HCT116 (cell line): ENCODE measurements around the gene EPC1. TPM values are rescaled to one million over a fixed set of nuclear protein-coding genes. Genes with fewer than 3 reads are reported as not detected.

Experiments used
- ATAC-seq: fragments of 200-7000 bp; cut with Tn5 transposase; 2 replicates; pipeline ENCODE4 v1.9.1; 2020; ENCODE audit warnings: mild to moderate bottlenecking, moderate library complexity
- BruUV-seq: library from RNA; stranded (reverse); fragments of 400-500 nt; replicated peaks from 2 replicates; lab custom pipeline; 2021; lab: Mats Ljungman, UMichigan
- CTCF ChIA-PET: fragments of 300-600 bp; sonication (Branson Sonifier 250); formaldehyde crosslinking; loops from one replicate; lab custom pipeline; 2021; ENCODE audit warnings: antibody characterized with exemption; lab: Charles Lee
- POLR2A ChIA-PET: fragments of 300-600, 350-600 bp; sonication (Branson Sonifier 250); formaldehyde crosslinking; loops from one replicate; lab custom pipeline; 2021; ENCODE audit warnings: antibody characterized with exemption; lab: Charles Lee
- RAD21 ChIA-PET, 2 experiments: fragments of 300-600 bp; sonication (Branson Sonifier 250); formaldehyde crosslinking; loops; one replicate each; lab custom pipeline; 2023; ENCODE audit warnings: low total read pairs in 2 of 2; ENCODE audit not compliant: uncharacterized antibody in 2 of 2, unreplicated experiment in 2 of 2, low non-redundant PET in 1 of 2; lab: Charles Lee
- DNase-seq: peaks from one replicate; pipeline ENCODE4 v3.0.0-alpha.2; 2010; ENCODE audit warnings: low read depth, low spot score
- H2AFZ ChIP-seq: fragments of 200-600 bp; shearing (Covaris generic), sonication (generic); 2 replicates; pipeline ENCODE4 v1.6.1; 2017; ENCODE audit warnings: low read depth, mixed run types, mixed read lengths, antibody characterized with exemption, low read length; ENCODE audit not compliant: poor library complexity, severe bottlenecking
- H3K27ac ChIP-seq: 2 replicates; pipeline ENCODE4 v1.5.1; 2012; ENCODE audit warnings: low read depth, low read length
- H3K27me3 ChIP-seq: fragments of 200-600 bp; sonication (generic); 2 replicates; pipeline ENCODE4 v1.6.1; 2016; ENCODE audit warnings: mixed run types, low read length, mixed read lengths; ENCODE audit not compliant: insufficient read depth
- H3K36me3 ChIP-seq, 2 experiments: fragments of 200-500 bp in 1 of 2; fragments of 200-600 bp in 1 of 2; sonication (Bioruptor generic) in 1 of 2; sonication (generic) in 1 of 2; 2 replicates each; pipeline versions ENCODE4 v1.5.1 to v1.6.1; 2014 to 2016; ENCODE audit warnings: low read length in 2 of 2, inconsistent platforms in 1 of 2, mixed read lengths in 1 of 2, mixed run types in 1 of 2; ENCODE audit not compliant: insufficient read depth in 2 of 2, control insufficient read depth in 1 of 2
- H3K4me1 ChIP-seq, 2 experiments: fragments of 200-600 bp in 1 of 2; sonication (generic) in 1 of 2; 2 replicates each; pipeline versions ENCODE4 v1.5.1 to v1.6.1; 2012 to 2017; ENCODE audit warnings: low read length in 2 of 2, inconsistent platforms in 1 of 2, mild to moderate bottlenecking in 1 of 2, mixed read lengths in 1 of 2, mixed run types in 1 of 2, moderate library complexity in 1 of 2; ENCODE audit not compliant: insufficient read depth in 2 of 2, control insufficient read depth in 1 of 2
- H3K4me2 ChIP-seq: fragments of 200-600 bp; sonication (generic); 2 replicates; pipeline ENCODE4 v1.6.1; 2017; ENCODE audit warnings: mixed run types, low read length, mixed read lengths
- H3K4me3 ChIP-seq, 2 experiments: fragments of 200-600 bp in 1 of 2; sonication (generic) in 1 of 2; replicated peaks in 1 of 2; 2 replicates each; pipeline ENCODE4 v1.5.1; 2011 to 2016; ENCODE audit warnings: low read length in 2 of 2, control low read depth in 1 of 2, low read depth in 1 of 2, mild to moderate bottlenecking in 1 of 2, mixed read lengths in 1 of 2, mixed run types in 1 of 2
- H3K79me2 ChIP-seq: fragments of 200-600 bp; sonication (generic); 2 replicates; pipeline ENCODE4 v1.6.1; 2017; ENCODE audit warnings: mild to moderate bottlenecking, mixed run types, low read length, moderate library complexity, mixed read lengths; ENCODE audit not compliant: insufficient read depth
- H3K9ac ChIP-seq: fragments of 200-600 bp; sonication (generic); 2 replicates; pipeline ENCODE4 v1.6.1; 2016; ENCODE audit warnings: low read length, mixed read lengths
- H3K9me2 ChIP-seq: fragments of 200-600 bp; sonication (generic), shearing (Covaris generic); 2 replicates; pipeline ENCODE4 v1.6.1; 2017; ENCODE audit warnings: mixed run types, mild to moderate bottlenecking, moderate library complexity; ENCODE audit not compliant: insufficient read depth
- H3K9me3 ChIP-seq, 2 experiments: fragments of 200-500 bp in 1 of 2; fragments of 200-600 bp in 1 of 2; sonication (Bioruptor generic) in 1 of 2; sonication (generic) in 1 of 2; 2 replicates each; pipeline ENCODE4 v1.6.1; 2014 to 2017; ENCODE audit warnings: low read length in 2 of 2, mixed read lengths in 2 of 2, inconsistent platforms in 1 of 2, low read depth in 1 of 2, mild to moderate bottlenecking in 1 of 2, mixed run types in 1 of 2, moderate library complexity in 1 of 2; ENCODE audit not compliant: control insufficient read depth in 1 of 2, insufficient read depth in 1 of 2
- H4K20me1 ChIP-seq: fragments of 200-600 bp; sonication (generic), shearing (Covaris generic); 2 replicates; pipeline ENCODE4 v1.6.1; 2017; ENCODE audit warnings: mixed run types, mild to moderate bottlenecking, moderate library complexity; ENCODE audit not compliant: insufficient read depth
- CBX3 ChIP-seq: IDR thresholded peaks from 2 replicates; pipeline ENCODE4 v1.6.1; 2012; ENCODE audit warnings: low read depth
- SIN3A ChIP-seq: IDR thresholded peaks from 2 replicates; pipeline ENCODE4 v1.6.1; 2012; ENCODE audit warnings: low read depth
- SP1 ChIP-seq: IDR thresholded peaks from 2 replicates; pipeline ENCODE4 v1.6.1; 2012; ENCODE audit warnings: low read depth
- SRF ChIP-seq: IDR thresholded peaks from 2 replicates; pipeline ENCODE4 v1.6.1; 2012; ENCODE audit warnings: low read depth
- intact Hi-C: fragments of 100-400 bp; cut with micrococcal nuclease; formaldehyde crosslinking; loops from 2 replicates; pipeline ENCODE4 v1.10.0; 2022
- total RNA-seq: library from RNA; stranded (reverse); gene quantifications from one replicate; pipeline ENCODE4 v1.2.1, GENCODE V29; 2021; ENCODE audit not compliant: unreplicated experiment
- TF ChIP-seq, protein P1 (sequence below), 3 experiments: fragments of 200-600 bp in 1 of 3; sonication (generic) in 1 of 3; IDR thresholded peaks in 2 of 3; conservative IDR thresholded peaks in 1 of 3; 2 replicates each; pipeline ENCODE4 v1.5.1; 2012 to 2017; ENCODE audit warnings: low read depth in 2 of 3, low read length in 2 of 3, antibody characterized with exemption in 1 of 3, borderline replicate concordance in 1 of 3, control low read depth in 1 of 3, mild to moderate bottlenecking in 1 of 3, mixed read lengths in 1 of 3, mixed run types in 1 of 3, moderate library complexity in 1 of 3; ENCODE audit not compliant: insufficient read depth in 1 of 3

EPC1 gene
- total RNA-seq, 1 experiment from 2014 or later: 20.1 TPM

DNA sequence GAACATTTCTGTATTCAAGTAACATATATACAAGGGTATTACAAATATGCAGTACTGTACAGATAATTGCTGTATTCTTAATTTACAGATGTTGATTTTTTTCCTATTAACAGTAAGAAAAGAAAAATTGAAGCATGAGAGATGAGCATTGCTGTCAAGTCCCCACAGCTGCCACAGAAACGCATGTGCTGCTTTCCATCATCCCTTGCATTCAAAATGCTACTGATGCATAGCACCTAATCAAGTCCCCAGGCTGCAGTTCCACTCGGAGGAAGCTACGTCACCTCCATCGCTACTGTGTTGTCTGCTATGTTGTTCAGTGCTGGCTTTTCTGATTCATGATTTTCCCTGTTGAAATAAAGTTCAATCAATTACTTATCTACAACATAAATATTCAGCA, 78.2 kb downstream of the EPC1 start:
- ChIA-PET POLR2A (no interaction called here), CTCF (no interaction called here), RAD21 (no interaction called here)
- H3K9me3 ChIP-seq: no peaks in the 10 kb centered on the region
- H3K9me2 ChIP-seq: no peaks in the 10 kb centered on the region
- no peak overlapping the region for H2AFZ ChIP-seq
- H3K36me3 ChIP-seq: peaks cover 17 to 20% of the 10 kb centered on the region in 2 experiments
- intact Hi-C loops: no loop called here
- no peak overlapping the region for H3K4me3 ChIP-seq
- no peaks in the 10 kb centered on the region for H3K27me3 ChIP-seq
- BruUV-seq: no TSS peak
- H3K9ac ChIP-seq: no peak overlapping the region
- H4K20me1 ChIP-seq: no peaks in the 10 kb centered on the region
- H3K4me1 ChIP-seq: no peaks in the 10 kb centered on the region
- no peaks in the 10 kb centered on the region for H3K79me2 ChIP-seq
- TF ChIP-seq, protein P1, sequence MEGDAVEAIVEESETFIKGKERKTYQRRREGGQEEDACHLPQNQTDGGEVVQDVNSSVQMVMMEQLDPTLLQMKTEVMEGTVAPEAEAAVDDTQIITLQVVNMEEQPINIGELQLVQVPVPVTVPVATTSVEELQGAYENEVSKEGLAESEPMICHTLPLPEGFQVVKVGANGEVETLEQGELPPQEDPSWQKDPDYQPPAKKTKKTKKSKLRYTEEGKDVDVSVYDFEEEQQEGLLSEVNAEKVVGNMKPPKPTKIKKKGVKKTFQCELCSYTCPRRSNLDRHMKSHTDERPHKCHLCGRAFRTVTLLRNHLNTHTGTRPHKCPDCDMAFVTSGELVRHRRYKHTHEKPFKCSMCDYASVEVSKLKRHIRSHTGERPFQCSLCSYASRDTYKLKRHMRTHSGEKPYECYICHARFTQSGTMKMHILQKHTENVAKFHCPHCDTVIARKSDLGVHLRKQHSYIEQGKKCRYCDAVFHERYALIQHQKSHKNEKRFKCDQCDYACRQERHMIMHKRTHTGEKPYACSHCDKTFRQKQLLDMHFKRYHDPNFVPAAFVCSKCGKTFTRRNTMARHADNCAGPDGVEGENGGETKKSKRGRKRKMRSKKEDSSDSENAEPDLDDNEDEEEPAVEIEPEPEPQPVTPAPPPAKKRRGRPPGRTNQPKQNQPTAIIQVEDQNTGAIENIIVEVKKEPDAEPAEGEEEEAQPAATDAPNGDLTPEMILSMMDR (IDR thresholded peaks at IDR 0.05 in 2 of 3, conservative IDR thresholded peaks at IDR 0.05 in 1 of 3; ENCODE audit: borderline replicate concordance in 1 of 3, insufficient read depth in 1 of 3, low read depth in 2 of 3, low read length in 2 of 3): no peak
- TF ChIP-seq SP1 (no peak), SRF (no peak)
- no peak overlapping the region for H3K4me2 ChIP-seq
- no peak overlapping the region for H3K27ac ChIP-seq
- ATAC-seq: no peak
- no peak for DNase-seq

DNA sequence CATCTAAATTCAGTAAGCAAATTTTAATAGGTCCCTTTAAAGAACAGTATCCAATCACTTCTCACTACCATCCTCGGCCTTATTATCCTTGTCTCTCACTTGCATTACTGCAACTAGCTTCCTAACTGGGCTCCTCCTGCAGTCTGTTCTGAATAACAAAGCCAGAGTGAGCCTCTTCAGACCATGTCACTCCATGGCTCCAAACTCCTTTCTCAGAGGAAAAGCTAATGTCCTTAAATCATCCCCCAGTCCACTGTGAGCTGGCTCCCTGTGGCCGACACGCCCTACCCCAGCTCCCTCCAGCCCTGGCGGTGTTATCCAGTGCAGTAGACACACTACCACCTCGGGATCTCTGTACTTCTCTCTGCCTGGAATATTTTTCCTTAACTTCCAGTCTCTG, 80.0 kb downstream of the EPC1 start:
- POLR2A ChIA-PET: interaction anchor here (0.8 kb wide), 1 partner anchor 79 kb away, joined by 3 read pairs; no protein-coding TSS in a partner anchor
- ATAC-seq: no peak

More for the DNA sequence above, 80.0 kb downstream of the EPC1 start:
- ChIA-PET RAD21 (no interaction called here), CTCF (interaction anchor here (0.7 kb wide), 1 partner anchor 10 kb away, joined by 3 read pairs; no protein-coding TSS in a partner anchor)
- intact Hi-C loops: no loop called here
- Histone ChIP-seq H3K4me1 (peaks cover 0 to 4% of the 10 kb centered on the region in 2 experiments; a peak in 1 of 4 replicates), H3K27ac (no peak overlapping the region), H3K79me2 (no peaks in the 10 kb centered on the region), H3K36me3 (peaks cover 11 to 20% of the 10 kb centered on the region in 2 experiments; a peak in 3 of 4 replicates), H3K4me2 (no peak overlapping the region), H4K20me1 (no peaks in the 10 kb centered on the region), H3K9ac (no peak overlapping the region), H2AFZ (no peak overlapping the region), H3K27me3 (no peaks in the 10 kb centered on the region), H3K4me3 (no peak overlapping the region), H3K9me2 (no peaks in the 10 kb centered on the region), H3K9me3 (no peaks in the 10 kb centered on the region)
- no TSS peak for BruUV-seq
- no peak for DNase-seq
- TF ChIP-seq CBX3: no peak
- TF ChIP-seq SIN3A: no peak
